K562 (cell line): ENCODE results near the gene MAGT1. TPM values are rescaled to one million over a fixed set of nuclear protein-coding genes. Genes with fewer than 3 reads are reported as not detected.

Experiments used
- AFF1 ChIP-seq, 2 experiments: fragments of 450-650 bp; IDR thresholded peaks; 2 replicates each; pipeline ENCODE4 v1.6.1; 2018; ENCODE audit warnings: mild to moderate bottlenecking in 2 of 2, low read depth in 1 of 2; ENCODE audit not compliant: partially characterized antibody in 2 of 2
- BHLHE40 ChIP-seq: IDR thresholded peaks from 2 replicates; pipeline ENCODE4 v1.6.1; 2011; ENCODE audit warnings: low read length, improper control_type of control experiment
- CBX8 ChIP-seq: fragments of 200-600 bp; sonication (generic); IDR thresholded peaks from 2 replicates; pipeline ENCODE4 v1.6.1; 2012; ENCODE audit warnings: borderline replicate concordance, mixed run types, low read depth, mild to moderate bottlenecking, moderate library complexity, mixed read lengths, low read length, control low read depth, inconsistent platforms; ENCODE audit not compliant: poor library complexity, severe bottlenecking; ENCODE audit errors: extremely low read depth
- CXXC5 ChIP-seq: fragments of 250-450 bp; sonication (Bioruptor Pico); IDR thresholded peaks from 2 replicates; pipeline ENCODE4 v1.8.0; 2022; ENCODE audit warnings: inconsistent platforms, mild to moderate bottlenecking, moderate library complexity
- DACH1 ChIP-seq: fragments of 450-650 bp; IDR thresholded peaks from 2 replicates; pipeline ENCODE4 v1.6.1; 2018; ENCODE audit not compliant: partially characterized antibody
- E2F3 ChIP-seq: fragments of 250-450 bp; sonication (Bioruptor Pico); IDR thresholded peaks from 2 replicates; pipeline ENCODE4 v1.4.0; 2020; ENCODE audit warnings: mild to moderate bottlenecking
- HMG20A ChIP-seq: fragments of 450-650 bp; formaldehyde crosslinking; conservative IDR thresholded peaks from 2 replicates; pipeline ENCODE4 v1.4.0; 2020; ENCODE audit warnings: mild to moderate bottlenecking, mixed read lengths
- HNRNPLL ChIP-seq: fragments of 200-400 bp; formaldehyde crosslinking; IDR thresholded peaks from 2 replicates; pipeline ENCODE4 v1.6.1; 2017; ENCODE audit warnings: low read length, low read depth, mild to moderate bottlenecking; ENCODE audit not compliant: poor library complexity, severe bottlenecking
- NKRF ChIP-seq: fragments of 450-650 bp; IDR thresholded peaks from 2 replicates; pipeline ENCODE4 v1.6.1; 2016; ENCODE audit warnings: borderline replicate concordance
- OTX1 ChIP-seq: fragments of 450-650 bp; formaldehyde crosslinking; IDR thresholded peaks from 2 replicates; pipeline ENCODE4 v1.4.0; 2022; ENCODE audit warnings: mild to moderate bottlenecking
- TFAM ChIP-seq: fragments of 250-450 bp; sonication (Bioruptor Pico); conservative IDR thresholded peaks from 2 replicates; pipeline ENCODE4 v1.5.0; 2021; ENCODE audit warnings: mild to moderate bottlenecking, moderate library complexity
- ZFP91 ChIP-seq: sonication (generic); formaldehyde crosslinking; IDR thresholded peaks from 2 replicates; pipeline ENCODE4 v1.8.0; 2022; ENCODE audit warnings: mild to moderate bottlenecking, missing genetic modification reagents
- ZNF217 ChIP-seq: sonication (generic); formaldehyde crosslinking; IDR thresholded peaks from 2 replicates; pipeline ENCODE4 v1.8.0; 2022; ENCODE audit warnings: mild to moderate bottlenecking, missing genetic modification reagents
- polyA plus RNA-seq, 8 experiments: library from polyadenylated mRNA; depleted of rRNA in 4 of 8; stranded (reverse) in 5 of 8; unstranded in 3 of 8; fragments of >200 nt; fragmentation: Nextera tagmentation in 2 of 8; fragmentation: Illumina TruSeq in 1 of 8; extraction: Ambion mirVana in 2 of 8; extraction: Trizol in 1 of 8; gene quantifications; 2 replicates each; pipeline versions ENCODE4 v1.2.1 to v1.2.3, GENCODE V29; 2011 to 2014; ENCODE audit warnings: inconsistent platforms in 1 of 8, missing spikeins in 1 of 8
- total RNA-seq, 7 experiments: library from RNA; depleted of rRNA in 6 of 7; stranded (reverse); fragments of >200 nt in 6 of 7; fragmentation: Illumina TruSeq in 2 of 7; extraction: Trizol in 2 of 7; gene quantifications; 2 replicates each; pipeline versions ENCODE4 v1.2.1 to v1.2.3, GENCODE V29; 2011 to 2021; ENCODE audit warnings: low replicate concordance in 1 of 7

The MAGT1 gene
- total and polyA plus RNA-seq, 9 of the 15 experiments (the other 6 are each of a cell fraction or from before 2014, with no cell fraction given): 15.5 to 46.2 (median 28.8) TPM

- TF ChIP-seq ZFP91 (CRISPR knock-in tag): no peak
- no peak for TF ChIP-seq HMG20A (CRISPR knock-in tag)
- no peak for TF ChIP-seq CBX8
- no peak for TF ChIP-seq DACH1
- no peak for TF ChIP-seq BHLHE40
- no peak for TF ChIP-seq OTX1
- TF ChIP-seq E2F3 (CRISPR knock-in tag): no peak
- no peak for TF ChIP-seq TFAM (CRISPR knock-in tag)
- no peak for TF ChIP-seq NKRF
- TF ChIP-seq CXXC5: 0 out of 2 replicates have a peak, but pooled peaks have one; percentile 24
- no peak for TF ChIP-seq HNRNPLL
- TF ChIP-seq AFF1 (IDR thresholded peaks at IDR 0.05; ENCODE audit: low read depth in 1 of 2, partially characterized antibody in 2 of 2): no peak
- no peak for TF ChIP-seq ZNF217 (CRISPR knock-in tag)
Measured at GRCh38 chrX:77938083-77938680, 42.9 kb upstream of the MAGT1 start (continued).
